HG02798 (cell line): ENCODE data around the gene DCST2.
A peak's percentile ranks its signal among the peaks of the same experiment; 100 is the strongest.
"Not testable (repeated sequence)": the region's sequence is repeated elsewhere in the genome, so short reads cannot be mapped to it uniquely, and the experiment has no call there.

Experiments used
- ATAC-seq: cut with Tn5 transposase; IDR thresholded peaks from one replicate; pipeline ENCODE4 v1.9.1; 2021; ENCODE audit warnings: mild to moderate bottlenecking; ENCODE audit not compliant: unreplicated experiment, poor library complexity

The DCST2 gene

GRCh38 chr1:155001675-155002463, 31.7 kb downstream of the DCST2 start:
- peak; percentile 72 for ATAC-seq

GRCh38 chr1:155001425-155001674, 32.2 kb downstream of the DCST2 start:
- no peak for ATAC-seq

- ATAC-seq, result peak; percentile 50
Measured at GRCh38 chr1:155000726-155001424, 32.7 kb downstream of the DCST2 start.

- no peak for ATAC-seq
Measured at GRCh38 chr1:155000411-155000725, 33.2 kb downstream of the DCST2 start.

GRCh38 chr1:154999571-155000410, 33.8 kb downstream of the DCST2 start:
- no peak for ATAC-seq

- ATAC-seq, result no peak
Measured at GRCh38 chr1:154998818-154999570, 34.6 kb downstream of the DCST2 start.

- no peak for ATAC-seq
Measured at GRCh38 chr1:154998201-154998780, 35.3 kb downstream of the DCST2 start.

- ATAC-seq, result no peak
Measured at GRCh38 chr1:154996966-154997701, 36.4 kb downstream of the DCST2 start.

- ATAC-seq, result not testable (repeated sequence)
Measured at GRCh38 chr1:154995301-154995983, 38.1 kb downstream of the DCST2 start.

GRCh38 chr1:154994591-154994990, 39.0 kb downstream of the DCST2 start:
- ATAC-seq, result no peak

- ATAC-seq, result no peak
Measured at GRCh38 chr1:154994269-154994587, 39.4 kb downstream of the DCST2 start.

GRCh38 chr1:154993572-154994268, 39.9 kb downstream of the DCST2 start, which contains the start of gene LENEP:
LENEP (plus strand) TSS chr1:154993586; CDS start chr1:154993608, 22 bp downstream.
- no peak for ATAC-seq

GRCh38 chr1:154992721-154993571, 40.6 kb downstream of the DCST2 start:
- no peak for ATAC-seq

GRCh38 chr1:154990276-154990675, 43.3 kb downstream of the DCST2 start:
- no peak for ATAC-seq

- ATAC-seq, result no peak
Measured at GRCh38 chr1:154989195-154989860, 44.3 kb downstream of the DCST2 start.

- ATAC-seq, result no peak
Measured at GRCh38 chr1:154988058-154988954, 45.3 kb downstream of the DCST2 start.
